Activated CD4-positive, alpha-beta T cell treated with anti-CD3 and anti-CD28 coated beads, Interleukin-2, amount 10 ng/mL, durations not matched to agents 7 days and 5 days (primary cell): ENCODE data around the gene ZDHHC19. TPM values are rescaled to one million over a fixed set of nuclear protein-coding genes. Genes with fewer than 3 reads are reported as not detected.

Source experiments
- CTCF ChIA-PET: fragments of 350-600 bp; sonication (Branson Sonifier 250); formaldehyde crosslinking; loops from one replicate; lab custom pipeline; 2021; ENCODE audit warnings: antibody characterized with exemption; lab: Charles Lee
- POLR2A ChIA-PET: fragments of 350-600 bp; sonication (Branson Sonifier 250); formaldehyde crosslinking; loops from one replicate; lab custom pipeline; 2021; ENCODE audit warnings: antibody characterized with exemption; lab: Charles Lee
- DNase-seq: peaks from one replicate; pipeline ENCODE4 v3.0.0-alpha.2; 2020
- H3K27ac Mint-ChIP-seq: one replicate; pipeline ENCODE4 v1.8.0; 2021; ENCODE audit warnings: mild to moderate bottlenecking, moderate library complexity, mixed read lengths
- H3K27me3 Mint-ChIP-seq: one replicate; pipeline ENCODE4 v1.8.0; 2021; ENCODE audit warnings: mixed read lengths
- H3K36me3 Mint-ChIP-seq: one replicate; pipeline ENCODE4 v1.8.0; 2021; ENCODE audit warnings: low read depth, mixed read lengths
- H3K4me1 Mint-ChIP-seq: one replicate; pipeline ENCODE4 v1.8.0; 2021; ENCODE audit warnings: mixed read lengths
- H3K4me3 Mint-ChIP-seq: one replicate; pipeline ENCODE4 v1.8.0; 2021; ENCODE audit warnings: mild to moderate bottlenecking, moderate library complexity, mixed read lengths
- H3K9me3 Mint-ChIP-seq: one replicate; pipeline ENCODE4 v1.8.0; 2021; ENCODE audit warnings: mixed read lengths
- total RNA-seq, 2 experiments: library from RNA; stranded (reverse); gene quantifications; one replicate each; pipeline ENCODE4 v1.2.3, GENCODE V29; 2021

Gene ZDHHC19
- total RNA-seq, 2 experiments from 2014 or later = not detected

GRCh38 chr3:196163666-196164493 is 47.3 kb downstream of the ZDHHC19 start:
- Mint-ChIP-seq H3K27ac (no peak overlapping the region), H3K27me3 (no peaks in the 10 kb centered on the region), H3K36me3 (no peaks in the 10 kb centered on the region), H3K4me1 (peaks cover 20% of the 10 kb centered on the region), H3K4me3 (no peak overlapping the region), H3K9me3 (no peaks in the 10 kb centered on the region)
- ChIA-PET CTCF (interaction anchor here (0.9 to 1.0 kb wide), 2 partner anchors 9 to 11 kb away, joined by 3 to 5 read pairs; no protein-coding TSS in a partner anchor), POLR2A (no interaction called here)
- no peak for DNase-seq

DNA sequence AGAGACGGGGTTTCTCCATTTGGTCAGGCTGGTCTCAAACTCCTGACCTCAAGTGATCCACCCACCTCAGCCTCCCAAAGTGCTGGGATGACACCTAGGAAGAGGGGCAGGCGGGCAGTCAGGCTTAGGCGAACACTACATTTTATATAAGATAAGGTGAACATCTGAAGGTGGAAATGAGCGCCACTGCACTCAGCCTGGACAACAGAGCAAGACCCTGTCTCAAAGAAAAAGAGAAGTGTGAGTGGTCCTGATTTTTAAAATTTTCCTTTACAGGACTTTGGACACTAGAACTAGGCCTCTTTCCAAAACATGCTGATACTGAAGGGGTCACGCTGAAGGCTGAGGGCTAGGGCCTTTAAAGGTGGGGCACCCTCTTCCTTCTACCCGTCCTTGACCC is 48.0 kb downstream of the ZDHHC19 start:
- H3K4me1 Mint-ChIP-seq = peaks cover 18% of the 10 kb centered on the region
- H3K36me3 Mint-ChIP-seq = no peaks in the 10 kb centered on the region
- no peak overlapping the region for H3K27ac Mint-ChIP-seq
- no peaks in the 10 kb centered on the region for H3K9me3 Mint-ChIP-seq
- ChIA-PET POLR2A (no interaction called here), CTCF (interaction anchor here (1.0 to 1.2 kb wide), 2 partner anchors 11 to 42 kb away, joined by 3 to 5 read pairs; no protein-coding TSS in a partner anchor)
- no peaks in the 10 kb centered on the region for H3K27me3 Mint-ChIP-seq
- no peak overlapping the region for H3K4me3 Mint-ChIP-seq
- DNase-seq = no peak

DNA sequence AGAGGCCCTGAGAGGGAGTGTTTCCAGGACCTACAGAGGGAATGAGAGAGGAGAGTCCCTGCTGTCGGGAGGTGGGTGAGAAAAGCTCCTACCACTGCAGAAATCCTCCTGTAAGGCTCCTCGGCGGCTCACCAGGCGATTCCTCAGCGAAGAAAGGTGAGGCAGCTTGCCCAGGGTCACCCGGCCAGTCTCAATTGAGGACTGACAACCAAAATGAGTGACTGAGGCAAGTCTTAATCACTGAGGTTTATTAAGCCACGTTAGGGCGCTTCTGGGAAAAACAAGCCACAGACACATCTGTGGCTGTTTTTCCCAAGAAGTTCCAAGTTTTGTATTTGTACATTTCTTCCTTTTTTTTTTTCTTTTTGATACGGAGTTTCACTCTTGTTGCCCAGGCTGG is 48.5 kb downstream of the ZDHHC19 start:
- no peaks in the 10 kb centered on the region for H3K9me3 Mint-ChIP-seq
- DNase-seq = no peak
- CTCF ChIA-PET = interaction anchor here (0.6 to 1.2 kb wide), 2 partner anchors 40 to 42 kb away, joined by 3 to 4 read pairs; no protein-coding TSS in a partner anchor
- H3K27me3 Mint-ChIP-seq = no peaks in the 10 kb centered on the region
- POLR2A ChIA-PET = no interaction called here
- no peak overlapping the region for H3K27ac Mint-ChIP-seq
- H3K4me1 Mint-ChIP-seq = peaks cover 18% of the 10 kb centered on the region
- no peak overlapping the region for H3K4me3 Mint-ChIP-seq
- H3K36me3 Mint-ChIP-seq = no peaks in the 10 kb centered on the region

GRCh38 chr3:196159952-196160804 is 51.0 kb downstream of the ZDHHC19 start:
- peaks cover 32% of the 10 kb centered on the region for H3K4me1 Mint-ChIP-seq
- CTCF ChIA-PET = interaction anchor here (0.8 to 2.6 kb wide), 5 partner anchors 9 to 504 kb away, joined by 3 to 8 read pairs (median 3); no protein-coding TSS in a partner anchor
- no peaks in the 10 kb centered on the region for H3K9me3 Mint-ChIP-seq
- no peaks in the 10 kb centered on the region for H3K27me3 Mint-ChIP-seq
- peak; percentile 51 for DNase-seq
- H3K4me3 Mint-ChIP-seq = no peak overlapping the region
- POLR2A ChIA-PET = no interaction called here
- peak overlapping the region; percentile 67 for H3K27ac Mint-ChIP-seq
- H3K36me3 Mint-ChIP-seq = no peaks in the 10 kb centered on the region

DNA sequence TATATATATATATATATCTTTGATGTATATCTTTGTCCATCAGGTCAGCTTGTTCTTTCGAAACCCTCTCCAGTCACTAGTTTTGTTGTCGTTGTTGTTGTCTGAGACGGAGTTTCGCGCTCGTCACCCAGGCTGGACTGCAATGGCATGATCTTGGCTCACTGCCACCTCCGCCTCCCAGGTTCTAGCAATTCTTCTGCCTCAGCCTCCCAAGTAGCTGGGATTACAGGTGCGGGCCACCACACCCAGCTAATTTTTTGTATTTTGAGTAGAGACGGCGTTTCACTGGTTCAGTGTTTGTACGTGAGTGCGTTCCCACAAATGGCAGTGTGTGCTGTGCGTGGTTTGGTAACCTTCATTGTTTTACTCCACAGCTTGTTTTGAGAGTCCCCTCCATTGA is 51.7 kb downstream of the ZDHHC19 start:
- peaks cover 37% of the 10 kb centered on the region for H3K4me1 Mint-ChIP-seq
- ChIA-PET POLR2A (no interaction called here), CTCF (interaction anchor here (0.8 to 2.6 kb wide), 5 partner anchors 8 to 504 kb away, joined by 3 to 8 read pairs (median 3); no protein-coding TSS in a partner anchor)
- no peaks in the 10 kb centered on the region for H3K9me3 Mint-ChIP-seq
- peak overlapping the region; percentile 17 for H3K27ac Mint-ChIP-seq
- H3K4me3 Mint-ChIP-seq = no peak overlapping the region
- no peak for DNase-seq
- no peaks in the 10 kb centered on the region for H3K36me3 Mint-ChIP-seq
- no peaks in the 10 kb centered on the region for H3K27me3 Mint-ChIP-seq

DNA sequence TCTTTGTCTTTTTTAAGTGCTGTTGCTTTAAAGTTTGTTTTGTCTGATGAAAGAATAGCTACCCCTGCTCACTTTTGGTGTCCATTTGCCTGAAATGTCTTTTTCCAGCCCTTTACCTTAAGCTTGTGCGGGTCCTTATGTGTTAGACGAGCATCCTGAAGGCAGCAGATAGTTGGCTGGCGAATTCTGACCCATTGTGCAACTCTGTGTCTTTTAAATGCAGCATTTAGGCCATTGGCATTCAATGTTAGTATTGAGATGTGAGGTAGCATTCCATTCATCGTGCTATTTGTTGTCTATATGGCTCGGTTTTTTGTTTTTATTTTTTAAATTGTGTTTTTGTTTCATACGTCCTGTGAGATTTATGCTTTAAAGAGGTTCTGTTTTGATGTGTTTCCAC is 55.0 kb downstream of the ZDHHC19 start:
- Mint-ChIP-seq H3K4me3 (no peak overlapping the region), H3K9me3 (no peaks in the 10 kb centered on the region), H3K27ac (no peak overlapping the region), H3K27me3 (no peaks in the 10 kb centered on the region), H3K4me1 (peaks cover 41% of the 10 kb centered on the region), H3K36me3 (peaks cover 3% of the 10 kb centered on the region)
- ChIA-PET POLR2A (no interaction called here), CTCF (interaction anchor here (1.1 to 2.4 kb wide), 4 partner anchors 17 to 106 kb away, joined by 3 to 11 read pairs (median 4); no protein-coding TSS in a partner anchor)
- no peak for DNase-seq

GRCh38 chr3:196150481-196150880 is 60.7 kb downstream of the ZDHHC19 start:
- Mint-ChIP-seq H3K4me3 (no peak overlapping the region), H3K4me1 (peaks cover 15% of the 10 kb centered on the region), H3K36me3 (peaks cover 3% of the 10 kb centered on the region), H3K27me3 (peaks cover 3% of the 10 kb centered on the region), H3K9me3 (peaks cover 9% of the 10 kb centered on the region), H3K27ac (no peak overlapping the region)
- CTCF ChIA-PET = interaction anchor here (0.9 to 2.5 kb wide), 3 partner anchors 10 to 22 kb away, joined by 3 to 8 read pairs (median 3); no protein-coding TSS in a partner anchor
- POLR2A ChIA-PET = no interaction called here
- DNase-seq = no peak

GRCh38 chr3:196149831-196150301 is 61.3 kb downstream of the ZDHHC19 start:
- H3K27me3 Mint-ChIP-seq = peaks cover 3% of the 10 kb centered on the region
- H3K9me3 Mint-ChIP-seq = peaks cover 9% of the 10 kb centered on the region
- H3K4me3 Mint-ChIP-seq = no peak overlapping the region
- peaks cover 3% of the 10 kb centered on the region for H3K36me3 Mint-ChIP-seq
- ChIA-PET CTCF (no interaction called here), POLR2A (no interaction called here)
- H3K27ac Mint-ChIP-seq = no peak overlapping the region
- DNase-seq = no peak
- peaks cover 9% of the 10 kb centered on the region for H3K4me1 Mint-ChIP-seq

DNA sequence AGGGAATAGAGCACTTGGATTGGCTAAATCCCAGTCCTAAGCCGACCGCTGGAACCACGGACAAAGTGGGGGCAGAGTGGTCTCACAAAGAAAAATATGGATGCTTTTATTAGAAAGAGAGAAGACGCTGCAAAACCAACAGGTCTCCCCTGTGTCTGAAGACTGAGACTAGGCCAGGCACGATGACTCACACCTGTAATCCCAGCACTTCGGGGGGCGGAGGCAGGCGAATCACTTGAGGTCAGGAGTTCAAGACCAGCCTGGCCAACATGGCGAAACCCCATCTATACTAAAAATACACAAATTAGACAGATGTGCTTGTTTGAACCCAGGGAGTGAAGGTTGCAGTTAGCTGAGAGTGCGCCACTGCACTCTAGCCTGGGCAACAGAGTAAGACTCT is 61.8 kb downstream of the ZDHHC19 start:
- Mint-ChIP-seq H3K4me3 (no peak overlapping the region), H3K4me1 (peaks cover 7% of the 10 kb centered on the region), H3K27ac (no peak overlapping the region), H3K9me3 (peaks cover 9% of the 10 kb centered on the region), H3K36me3 (peaks cover 3% of the 10 kb centered on the region), H3K27me3 (peaks cover 3% of the 10 kb centered on the region)
- ChIA-PET POLR2A (no interaction called here), CTCF (no interaction called here)
- DNase-seq = no peak

Other genes with a start within 250 kb of the ZDHHC19 start
- gene TFRC, start 129.3 kb downstream of the ZDHHC19 start, total RNA-seq = 100 to 1,000 TPM; 234 to 239 TPM
- not detected for gene SLC51A, start 5.1 kb upstream of the ZDHHC19 start, total RNA-seq
- gene PCYT1A, start 76.3 kb upstream of the ZDHHC19 start, total RNA-seq = 10 to 100 TPM; 69.5 to 69.7 TPM
- 10 to 100 TPM; 20.3 to 23.0 TPM for gene DYNLT2B, start 106.8 kb upstream of the ZDHHC19 start, total RNA-seq
- not detected for gene TM4SF19, start 127.0 kb upstream of the ZDHHC19 start, total RNA-seq
- gene UBXN7, start 221.0 kb upstream of the ZDHHC19 start, total RNA-seq = 10 to 100 TPM; 54.4 to 64.8 TPM